ENCODE results near the gene MUCL3.
"Not testable (repeated sequence)": the region's sequence is repeated elsewhere in the genome, so short reads cannot be mapped to it uniquely, and the experiment has no call there.

The MUCL3 gene

GRCh38 chr6:30942338-30943060 lies 1.7 kb downstream of the MUCL3 start:
- DNase-seq, result peak; percentile 78

GRCh38 chr6:30944051-30944450 lies 3.3 kb downstream of the MUCL3 start:
- DNase-seq, result no peak

GRCh38 chr6:30945281-30945680 lies 4.5 kb downstream of the MUCL3 start:
- no peak for DNase-seq

GRCh38 chr6:30947231-30947630 lies 6.5 kb downstream of the MUCL3 start:
- no peak for DNase-seq

- no peak for DNase-seq
Measured at GRCh38 chr6:30948811-30949210, 8.0 kb downstream of the MUCL3 start.

GRCh38 chr6:30951907-30952469 lies 11.2 kb downstream of the MUCL3 start:
- no peak for DNase-seq

- no peak for DNase-seq
Measured at GRCh38 chr6:30954631-30955366, 14.0 kb downstream of the MUCL3 start.

- DNase-seq, result no peak
Measured at GRCh38 chr6:30955367-30956042, 14.7 kb downstream of the MUCL3 start.

- no peak for DNase-seq
Measured at GRCh38 chr6:30957716-30958115, 16.9 kb downstream of the MUCL3 start.

GRCh38 chr6:30960907-30961673 lies 20.3 kb downstream of the MUCL3 start:
- no peak for DNase-seq

- DNase-seq, result no peak
Measured at GRCh38 chr6:30962716-30963115, 21.9 kb downstream of the MUCL3 start.

GRCh38 chr6:30963641-30964040 lies 22.9 kb downstream of the MUCL3 start:
- no peak for DNase-seq

GRCh38 chr6:30964075-30964474 lies 23.3 kb downstream of the MUCL3 start:
- no peak for DNase-seq

GRCh38 chr6:30965140-30965601 lies 24.4 kb downstream of the MUCL3 start:
- DNase-seq, result no peak

- no peak for DNase-seq
Measured at GRCh38 chr6:30966154-30966553, 25.4 kb downstream of the MUCL3 start.

- DNase-seq, result not testable (repeated sequence)
Measured at GRCh38 chr6:30969171-30969570, 28.4 kb downstream of the MUCL3 start.

GRCh38 chr6:30970946-30971345 lies 30.2 kb downstream of the MUCL3 start:
- no peak for DNase-seq

- no peak for DNase-seq
Measured at GRCh38 chr6:30972816-30973215, 32.0 kb downstream of the MUCL3 start.

- no peak for DNase-seq
Measured at GRCh38 chr6:30974490-30975252, 33.9 kb downstream of the MUCL3 start.

GRCh38 chr6:30979141-30979540 lies 38.4 kb downstream of the MUCL3 start:
- DNase-seq, result no peak

GRCh38 chr6:30979690-30980089 lies 38.9 kb downstream of the MUCL3 start:
- no peak for DNase-seq
